ENCODE data around the gene MAPT. TPM values are rescaled to one million over a fixed set of nuclear protein-coding genes. Genes with fewer than 3 reads are reported as not detected.

The MAPT gene
- total RNA-seq, 4 donors from 2014 or later, result 70.3 to 120 (median 82.8) TPM

- Histone ChIP-seq H3K36me3 (peaks cover 0 to 49% of the 10 kb centered on the region in 2 donors), H3K4me1 (peaks cover 16 to 18% of the 10 kb centered on the region in 2 donors), H3K27ac (peak overlapping the region in 1 of 4 donors; percentile 74), H3K27me3 (no peaks in the 10 kb centered on the region), H3K9me3 (no peaks in the 10 kb centered on the region), H3K4me3 (no peak overlapping the region)
- no peak for TF ChIP-seq CTCF (IDR thresholded peaks at IDR 0.05 in 4 of 5, conservative IDR thresholded peaks at IDR 0.05 in 1 of 5)
- no peak for TF ChIP-seq POLR2A (IDR thresholded peaks at IDR 0.05)
- in situ Hi-C loops (cut with MboI; ENCODE audit: low sequenced_read_pairs in 4 of 4), result no loop called here
- intact Hi-C loops (cut with DNase I; ENCODE audit: low total_unique reads), result no loop called here
- no peak for ATAC-seq
- DNase-seq, result no peak
Measured at GRCh38 chr17:46025060-46025459, 130.7 kb downstream of the MAPT start.

GRCh38 chr17:46025510-46026165 is 131.3 kb downstream of the MAPT start:
- DNase-seq (no peak), ATAC-seq (no peak)
- peak overlapping the region in 2 of 4 donors; percentile 47 to 74 for H3K27ac ChIP-seq
- H3K36me3 ChIP-seq, result peaks cover 0 to 49% of the 10 kb centered on the region in 2 donors
- H3K27me3 ChIP-seq, result no peaks in the 10 kb centered on the region
- in situ Hi-C loops (cut with MboI; ENCODE audit: low sequenced_read_pairs in 4 of 4), result no loop called here
- H3K4me3 ChIP-seq, result no peak overlapping the region
- H3K9me3 ChIP-seq, result no peaks in the 10 kb centered on the region
- peaks cover 16 to 18% of the 10 kb centered on the region in 2 donors for H3K4me1 ChIP-seq
- intact Hi-C loops (cut with DNase I; ENCODE audit: low total_unique reads), result no loop called here
- TF ChIP-seq CTCF (IDR thresholded peaks at IDR 0.05 in 4 of 5, conservative IDR thresholded peaks at IDR 0.05 in 1 of 5) (no peak), POLR2A (IDR thresholded peaks at IDR 0.05) (no peak)

- no peaks in the 10 kb centered on the region for H3K27me3 ChIP-seq
- TF ChIP-seq CTCF (IDR thresholded peaks at IDR 0.05 in 4 of 5, conservative IDR thresholded peaks at IDR 0.05 in 1 of 5) (no peak), POLR2A (IDR thresholded peaks at IDR 0.05) (no peak)
- H3K27ac ChIP-seq, result peak overlapping the region; percentile 58 to 74 (median 70)
- peaks cover 16 to 18% of the 10 kb centered on the region in 2 donors for H3K4me1 ChIP-seq
- no peak overlapping the region for H3K4me3 ChIP-seq
- H3K9me3 ChIP-seq, result no peaks in the 10 kb centered on the region
- peaks cover 0 to 51% of the 10 kb centered on the region in 2 donors for H3K36me3 ChIP-seq
- DNase-seq (peak in 1 of 2 donors; percentile 40), ATAC-seq (no peak)
- intact Hi-C loops (cut with DNase I; ENCODE audit: low total_unique reads), result no loop called here
- in situ Hi-C loops (cut with MboI; ENCODE audit: low sequenced_read_pairs in 4 of 4), result no loop called here
Measured at GRCh38 chr17:46026166-46027047, 132.1 kb downstream of the MAPT start.

- in situ Hi-C loops (cut with MboI; ENCODE audit: low sequenced_read_pairs in 4 of 4), result no loop called here
Measured at GRCh38 chr17:46027048-46027975, 133.0 kb downstream of the MAPT start.

More at GRCh38 chr17:46027048-46027975, 133.0 kb downstream of the MAPT start:
- Histone ChIP-seq H3K36me3 (peaks cover 0 to 60% of the 10 kb centered on the region in 2 donors), H3K27ac (peak overlapping the region; percentile 58 to 74 (median 70)), H3K9me3 (no peaks in the 10 kb centered on the region), H3K4me3 (no peak overlapping the region), H3K4me1 (peaks cover 16 to 18% of the 10 kb centered on the region in 2 donors), H3K27me3 (no peaks in the 10 kb centered on the region)
- DNase-seq (no peak), ATAC-seq (peak; percentile 9)
- intact Hi-C loops (cut with DNase I; ENCODE audit: low total_unique reads), result no loop called here
- TF ChIP-seq POLR2A (IDR thresholded peaks at IDR 0.05), result no peak
- TF ChIP-seq CTCF (IDR thresholded peaks at IDR 0.05 in 4 of 5, conservative IDR thresholded peaks at IDR 0.05 in 1 of 5), result no peak
